HEK293T (cell line): ENCODE measurements around the gene PTGDR.

ENCODE experiments used
- ARNT ChIP-seq: fragments of 450-650 bp; IDR thresholded peaks from 2 replicates; pipeline ENCODE4 v1.6.1; 2017; ENCODE audit warnings: mild to moderate bottlenecking
- BHLHE40 ChIP-seq: fragments of 450-650 bp; IDR thresholded peaks from 2 replicates; pipeline ENCODE4 v1.6.1; 2016; ENCODE audit warnings: mild to moderate bottlenecking, moderate library complexity, borderline replicate concordance
- FOXK2 ChIP-seq: fragments of 450-650 bp; IDR thresholded peaks from 2 replicates; pipeline ENCODE4 v1.6.1; 2016; ENCODE audit warnings: mild to moderate bottlenecking
- FOXM1 ChIP-seq: fragments of 450-650 bp; IDR thresholded peaks from 2 replicates; pipeline ENCODE4 v1.6.1; 2017; ENCODE audit warnings: mild to moderate bottlenecking, borderline replicate concordance
- HDGF ChIP-seq: fragments of 450-650 bp; IDR thresholded peaks from 2 replicates; pipeline ENCODE4 v1.6.1; 2017; ENCODE audit warnings: antibody characterized with exemption, borderline replicate concordance
- L3MBTL2 ChIP-seq: fragments of 450-650 bp; conservative IDR thresholded peaks from 2 replicates; pipeline ENCODE4 v1.6.1; 2016; ENCODE audit warnings: mild to moderate bottlenecking
- SP1 ChIP-seq: fragments of 450-650 bp; IDR thresholded peaks from 2 replicates; pipeline ENCODE4 v1.6.1; 2017
- SUZ12 ChIP-seq: fragments of 450-650 bp; IDR thresholded peaks from 2 replicates; pipeline ENCODE4 v1.6.1; 2016; ENCODE audit warnings: mild to moderate bottlenecking
- TARDBP ChIP-seq: fragments of 450-650 bp; IDR thresholded peaks from 2 replicates; pipeline ENCODE4 v1.6.1; 2016
- ZNF384 ChIP-seq: fragments of 450-650 bp; IDR thresholded peaks from 2 replicates; pipeline ENCODE4 v1.6.1; 2016
- TF ChIP-seq, protein P1 (sequence below): fragments of 450-650 bp; IDR thresholded peaks from 2 replicates; pipeline ENCODE4 v1.6.1; 2016

DNA sequence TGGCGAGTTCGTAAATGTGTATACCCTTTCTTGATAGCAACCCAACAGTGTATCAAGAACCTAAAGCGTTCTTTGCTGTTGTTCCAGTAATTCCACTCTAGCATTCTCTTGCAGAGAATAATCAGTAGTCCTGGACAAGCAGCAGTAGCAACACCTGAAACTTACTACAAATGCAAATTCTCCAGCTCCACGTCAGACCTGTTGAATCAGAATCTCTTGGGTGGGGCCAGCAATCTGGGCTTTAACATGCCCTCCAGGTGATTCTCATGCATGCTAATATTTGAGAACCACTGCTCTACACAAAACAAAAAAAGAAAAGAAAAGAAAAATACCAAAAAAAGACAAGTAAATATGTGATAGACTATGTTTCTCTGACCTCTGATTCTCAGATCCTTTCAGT, 10.1 kb downstream of the PTGDR start:
- TF ChIP-seq HDGF (no peak), SP1 (no peak), FOXK2 (no peak), TARDBP (no peak), SUZ12 (no peak), FOXM1 (no peak), ZNF384 (no peak), ARNT (no peak), L3MBTL2 (no peak), BHLHE40 (no peak)
- TF ChIP-seq, protein P1, sequence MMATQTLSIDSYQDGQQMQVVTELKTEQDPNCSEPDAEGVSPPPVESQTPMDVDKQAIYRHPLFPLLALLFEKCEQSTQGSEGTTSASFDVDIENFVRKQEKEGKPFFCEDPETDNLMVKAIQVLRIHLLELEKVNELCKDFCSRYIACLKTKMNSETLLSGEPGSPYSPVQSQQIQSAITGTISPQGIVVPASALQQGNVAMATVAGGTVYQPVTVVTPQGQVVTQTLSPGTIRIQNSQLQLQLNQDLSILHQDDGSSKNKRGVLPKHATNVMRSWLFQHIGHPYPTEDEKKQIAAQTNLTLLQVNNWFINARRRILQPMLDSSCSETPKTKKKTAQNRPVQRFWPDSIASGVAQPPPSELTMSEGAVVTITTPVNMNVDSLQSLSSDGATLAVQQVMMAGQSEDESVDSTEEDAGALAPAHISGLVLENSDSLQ, result no peak
